ENCODE data around the gene FBN2.

FBN2 gene

GRCh38 chr5:128346038-128346437 lies 192.0 kb downstream of the FBN2 start:
- Histone ChIP-seq H3K4me2 (no peak overlapping the region), H3K36me3 (ENCODE audit: insufficient read depth) (no peaks in the 10 kb centered on the region)

GRCh38 chr5:128345247-128345646 lies 192.8 kb downstream of the FBN2 start:
- Histone ChIP-seq H3K9ac (no peak overlapping the region), H3K4me2 (no peak overlapping the region), H3K27ac (no peak overlapping the region), H2AFZ (ENCODE audit: low read depth) (no peak overlapping the region), H3K79me2 (ENCODE audit: insufficient read depth, low read depth) (no peaks in the 10 kb centered on the region), H4K20me1 (ENCODE audit: insufficient read depth) (no peaks in the 10 kb centered on the region), H3K4me1 (ENCODE audit: low read depth, poor library complexity, severe bottlenecking) (no peaks in the 10 kb centered on the region), H3K27me3 (ENCODE audit: insufficient read depth, low read depth) (no peaks in the 10 kb centered on the region), H3K36me3 (ENCODE audit: insufficient read depth) (no peaks in the 10 kb centered on the region), H3K4me3 (IDR thresholded peaks at IDR 0.05; ENCODE audit: insufficient read depth, low read depth, low read length) (no peak overlapping the region)
- TF ChIP-seq, protein P1, sequence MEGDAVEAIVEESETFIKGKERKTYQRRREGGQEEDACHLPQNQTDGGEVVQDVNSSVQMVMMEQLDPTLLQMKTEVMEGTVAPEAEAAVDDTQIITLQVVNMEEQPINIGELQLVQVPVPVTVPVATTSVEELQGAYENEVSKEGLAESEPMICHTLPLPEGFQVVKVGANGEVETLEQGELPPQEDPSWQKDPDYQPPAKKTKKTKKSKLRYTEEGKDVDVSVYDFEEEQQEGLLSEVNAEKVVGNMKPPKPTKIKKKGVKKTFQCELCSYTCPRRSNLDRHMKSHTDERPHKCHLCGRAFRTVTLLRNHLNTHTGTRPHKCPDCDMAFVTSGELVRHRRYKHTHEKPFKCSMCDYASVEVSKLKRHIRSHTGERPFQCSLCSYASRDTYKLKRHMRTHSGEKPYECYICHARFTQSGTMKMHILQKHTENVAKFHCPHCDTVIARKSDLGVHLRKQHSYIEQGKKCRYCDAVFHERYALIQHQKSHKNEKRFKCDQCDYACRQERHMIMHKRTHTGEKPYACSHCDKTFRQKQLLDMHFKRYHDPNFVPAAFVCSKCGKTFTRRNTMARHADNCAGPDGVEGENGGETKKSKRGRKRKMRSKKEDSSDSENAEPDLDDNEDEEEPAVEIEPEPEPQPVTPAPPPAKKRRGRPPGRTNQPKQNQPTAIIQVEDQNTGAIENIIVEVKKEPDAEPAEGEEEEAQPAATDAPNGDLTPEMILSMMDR (conservative IDR thresholded peaks at IDR 0.05; ENCODE audit: low read depth, low read length) = no peak

More at GRCh38 chr5:128346038-128346437, 192.0 kb downstream of the FBN2 start:
- no peaks in the 10 kb centered on the region for H3K79me2 ChIP-seq (ENCODE audit: insufficient read depth, low read depth)
- no peak overlapping the region for H2AFZ ChIP-seq (ENCODE audit: low read depth)
- H3K4me3 ChIP-seq (IDR thresholded peaks at IDR 0.05; ENCODE audit: insufficient read depth, low read depth, low read length) = no peak overlapping the region
- no peaks in the 10 kb centered on the region for H3K27me3 ChIP-seq (ENCODE audit: insufficient read depth, low read depth)
- no peaks in the 10 kb centered on the region for H3K4me1 ChIP-seq (ENCODE audit: low read depth, poor library complexity, severe bottlenecking)
- TF ChIP-seq, protein P1 (conservative IDR thresholded peaks at IDR 0.05; ENCODE audit: low read depth, low read length) = no peak
- H3K9ac ChIP-seq = no peak overlapping the region
- H4K20me1 ChIP-seq (ENCODE audit: insufficient read depth) = no peaks in the 10 kb centered on the region
- H3K27ac ChIP-seq = no peak overlapping the region

DNA sequence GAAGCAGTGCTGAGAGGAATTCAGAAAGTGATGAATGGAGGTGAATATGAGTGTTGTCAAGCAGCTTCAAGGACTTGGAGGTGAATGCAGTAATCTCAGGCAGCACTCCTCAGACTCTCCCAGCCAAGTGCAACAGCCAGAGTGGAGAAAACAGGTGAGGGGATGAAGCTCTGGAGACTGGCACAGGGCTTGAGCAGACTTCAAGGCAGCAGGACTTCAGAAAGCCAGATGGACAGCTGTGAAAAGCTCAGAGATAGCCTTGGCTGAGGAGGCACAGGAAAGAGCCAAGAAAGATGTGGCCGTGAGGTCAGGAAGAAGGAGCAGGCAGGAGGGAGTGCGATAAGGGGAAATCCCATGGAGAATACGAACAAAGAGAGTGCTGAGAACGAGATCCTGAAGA lies 194.9 kb downstream of the FBN2 start:
- Histone ChIP-seq H3K27me3 (ENCODE audit: insufficient read depth, low read depth) (no peaks in the 10 kb centered on the region), H3K4me3 (IDR thresholded peaks at IDR 0.05; ENCODE audit: insufficient read depth, low read depth, low read length) (no peak overlapping the region), H3K4me1 (ENCODE audit: low read depth, poor library complexity, severe bottlenecking) (no peaks in the 10 kb centered on the region), H2AFZ (ENCODE audit: low read depth) (no peak overlapping the region), H3K79me2 (ENCODE audit: insufficient read depth, low read depth) (no peaks in the 10 kb centered on the region), H3K4me2 (no peak overlapping the region), H3K36me3 (ENCODE audit: insufficient read depth) (no peaks in the 10 kb centered on the region), H3K27ac (no peak overlapping the region), H4K20me1 (ENCODE audit: insufficient read depth) (no peaks in the 10 kb centered on the region), H3K9ac (no peak overlapping the region)
- TF ChIP-seq, protein P1 (conservative IDR thresholded peaks at IDR 0.05; ENCODE audit: low read depth, low read length) = no peak

- Histone ChIP-seq H3K9ac (no peak overlapping the region), H3K27ac (no peak overlapping the region), H3K4me1 (ENCODE audit: low read depth, poor library complexity, severe bottlenecking) (no peaks in the 10 kb centered on the region), H3K4me2 (no peak overlapping the region), H4K20me1 (ENCODE audit: insufficient read depth) (no peaks in the 10 kb centered on the region), H3K79me2 (ENCODE audit: insufficient read depth, low read depth) (no peaks in the 10 kb centered on the region), H3K36me3 (ENCODE audit: insufficient read depth) (no peaks in the 10 kb centered on the region), H3K4me3 (IDR thresholded peaks at IDR 0.05; ENCODE audit: insufficient read depth, low read depth, low read length) (no peak overlapping the region), H2AFZ (ENCODE audit: low read depth) (no peak overlapping the region), H3K27me3 (ENCODE audit: insufficient read depth, low read depth) (no peaks in the 10 kb centered on the region)
- TF ChIP-seq, protein P1 (conservative IDR thresholded peaks at IDR 0.05; ENCODE audit: low read depth, low read length) = no peak
Measured at GRCh38 chr5:128341056-128341455, 197.0 kb downstream of the FBN2 start.
